NCI-H446 treated with DMSO at 0.1 percent for 48 hours (cell line): Measurements from ENCODE around the gene ZBTB47.

Experiments
- DNase-seq: peaks from one replicate; lab custom pipeline; 2025; lab: John Stamatoyannopoulos, UW

The ZBTB47 gene

DNA sequence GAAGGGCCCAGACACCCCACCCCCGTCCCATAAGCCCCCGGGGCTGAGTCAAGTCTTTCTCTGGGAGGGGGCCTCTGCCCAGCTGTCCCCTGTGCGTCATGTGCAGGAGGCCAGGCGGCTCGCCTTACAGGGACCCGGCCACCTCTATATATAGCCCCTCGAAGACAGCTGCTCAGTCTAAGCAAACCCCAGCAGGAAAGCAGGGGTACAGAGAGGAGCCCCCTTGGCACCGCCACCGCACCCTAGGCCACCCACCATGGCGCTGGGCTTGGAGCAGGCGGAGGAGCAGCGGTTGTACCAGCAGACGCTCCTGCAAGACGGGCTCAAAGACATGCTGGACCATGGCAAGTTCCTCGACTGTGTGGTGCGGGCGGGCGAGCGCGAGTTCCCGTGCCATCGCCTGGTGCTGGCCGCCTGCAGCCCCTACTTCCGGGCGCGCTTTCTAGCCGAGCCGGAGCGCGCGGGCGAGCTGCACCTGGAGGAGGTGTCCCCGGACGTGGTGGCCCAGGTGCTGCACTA, 31.9 kb downstream of the ZBTB47 start, which contains the start of gene KLHL40:
Gene KLHL40 (plus strand): TSS at position 175 of the 519 bp plus-strand sequence. CDS start 82 bp downstream, at position 257.
- DNase-seq, result no peak

- DNase-seq, result no peak
Observed at GRCh38 chr3:42685891-42686820, 32.7 kb downstream of the ZBTB47 start.

DNA sequence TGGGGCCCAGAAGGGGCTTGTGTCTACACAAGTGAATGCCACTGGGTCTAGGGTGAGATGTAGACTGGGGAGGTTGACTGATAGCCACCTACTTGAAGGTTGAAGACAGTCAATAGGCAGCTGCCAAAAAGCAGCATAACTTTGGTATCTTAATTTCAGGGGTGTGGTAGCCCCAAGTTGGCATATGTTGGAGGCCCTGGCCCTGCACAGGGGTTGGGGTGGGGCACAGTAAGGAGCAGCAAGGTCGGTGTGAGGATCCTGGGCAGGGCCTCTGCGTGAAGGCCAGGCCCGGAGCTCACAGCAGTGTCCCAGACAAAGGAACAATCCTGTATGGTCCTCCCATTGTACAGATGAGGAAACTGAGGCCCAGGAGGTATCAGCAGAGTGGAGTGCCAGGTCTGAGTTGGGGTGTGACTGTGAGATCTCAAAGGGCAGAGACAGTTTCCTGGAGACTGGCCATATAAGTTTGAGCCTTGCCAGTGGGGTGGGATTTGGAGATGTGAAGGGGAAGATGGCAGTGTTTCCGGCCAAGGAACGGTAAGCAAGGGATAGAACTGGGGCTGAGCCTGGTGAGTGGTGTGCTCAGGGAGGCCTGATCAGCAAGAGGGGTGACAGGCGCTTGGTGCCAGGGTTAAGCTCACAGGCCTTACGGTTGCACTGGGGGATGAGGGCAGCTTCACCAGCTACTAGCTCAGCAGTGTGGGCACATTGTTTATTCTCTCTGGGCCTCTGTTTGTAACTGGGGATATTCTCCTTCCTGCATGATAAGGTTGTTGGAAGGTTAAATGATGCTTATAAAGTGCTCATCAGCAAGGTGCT, 33.5 kb downstream of the ZBTB47 start:
- no peak for DNase-seq

GRCh38 chr3:42688016-42688415, 34.5 kb downstream of the ZBTB47 start:
- no peak for DNase-seq

DNA sequence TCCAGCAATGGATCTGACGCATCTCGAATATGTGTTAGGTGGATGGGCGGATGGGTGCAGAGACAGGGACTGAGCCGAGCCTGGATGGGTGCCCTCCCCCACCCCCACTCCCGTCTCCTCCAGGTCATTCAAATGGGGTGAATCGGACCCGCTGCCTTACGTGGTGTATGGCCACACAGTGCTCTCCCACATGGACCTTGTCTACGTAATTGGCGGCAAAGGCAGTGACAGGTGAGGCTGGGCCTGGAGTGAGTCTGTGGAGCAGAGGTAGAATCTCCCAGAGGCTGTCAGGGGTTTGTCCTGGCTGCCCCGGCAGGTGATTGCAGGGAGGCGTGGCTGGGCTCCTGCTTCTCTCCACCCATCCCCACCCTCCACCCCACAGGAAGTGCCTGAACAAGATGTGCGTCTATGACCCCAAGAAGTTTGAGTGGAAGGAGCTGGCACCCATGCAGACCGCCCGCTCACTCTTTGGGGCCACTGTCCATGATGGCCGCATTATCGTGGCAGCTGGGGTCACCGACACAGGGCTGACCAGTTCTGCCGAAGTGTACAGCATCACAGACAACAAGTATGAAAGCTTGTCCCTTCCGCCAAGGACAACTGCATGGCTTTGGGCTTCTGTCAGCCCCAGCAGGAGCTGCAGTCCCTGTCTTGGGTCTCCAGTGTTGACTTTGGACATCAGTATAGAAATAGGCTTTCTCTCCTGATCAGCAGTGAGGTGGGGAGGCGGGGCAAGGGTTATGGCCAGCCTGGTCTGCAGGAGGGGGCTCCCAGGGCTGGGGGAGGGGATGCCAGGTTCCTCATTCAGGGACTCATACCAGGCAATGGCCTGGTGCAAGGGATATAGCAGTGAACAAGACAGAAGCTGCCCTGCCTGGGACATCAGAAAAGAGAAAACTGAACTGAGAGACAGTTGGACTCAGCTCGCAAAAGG, 35.3 kb downstream of the ZBTB47 start:
- DNase-seq, result no peak

- no peak for DNase-seq
Observed at GRCh38 chr3:42689421-42690014, 36.0 kb downstream of the ZBTB47 start.

DNA sequence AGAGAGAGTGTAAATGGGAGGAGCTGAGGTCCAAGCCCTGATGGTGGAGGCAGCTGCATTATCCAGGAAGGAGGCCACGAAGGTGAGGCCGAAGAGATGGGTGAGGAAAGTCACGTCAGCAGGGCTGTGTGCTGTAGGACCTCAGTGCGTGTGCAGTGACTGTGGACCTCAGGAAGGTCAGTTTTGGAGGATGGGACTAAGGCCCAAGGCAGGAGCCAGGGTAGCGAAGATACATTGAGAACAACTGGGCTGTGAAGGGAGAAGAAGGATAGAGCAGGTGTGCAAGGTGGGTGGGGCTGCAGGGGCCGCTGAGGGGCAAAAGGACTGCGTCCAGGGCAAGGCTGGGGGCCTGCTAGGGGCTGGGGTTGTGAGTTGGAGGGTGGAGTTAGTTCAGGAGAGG, 36.7 kb downstream of the ZBTB47 start:
- no peak for DNase-seq

GRCh38 chr3:42690766-42691680, 37.5 kb downstream of the ZBTB47 start:
- DNase-seq, result no peak

DNA sequence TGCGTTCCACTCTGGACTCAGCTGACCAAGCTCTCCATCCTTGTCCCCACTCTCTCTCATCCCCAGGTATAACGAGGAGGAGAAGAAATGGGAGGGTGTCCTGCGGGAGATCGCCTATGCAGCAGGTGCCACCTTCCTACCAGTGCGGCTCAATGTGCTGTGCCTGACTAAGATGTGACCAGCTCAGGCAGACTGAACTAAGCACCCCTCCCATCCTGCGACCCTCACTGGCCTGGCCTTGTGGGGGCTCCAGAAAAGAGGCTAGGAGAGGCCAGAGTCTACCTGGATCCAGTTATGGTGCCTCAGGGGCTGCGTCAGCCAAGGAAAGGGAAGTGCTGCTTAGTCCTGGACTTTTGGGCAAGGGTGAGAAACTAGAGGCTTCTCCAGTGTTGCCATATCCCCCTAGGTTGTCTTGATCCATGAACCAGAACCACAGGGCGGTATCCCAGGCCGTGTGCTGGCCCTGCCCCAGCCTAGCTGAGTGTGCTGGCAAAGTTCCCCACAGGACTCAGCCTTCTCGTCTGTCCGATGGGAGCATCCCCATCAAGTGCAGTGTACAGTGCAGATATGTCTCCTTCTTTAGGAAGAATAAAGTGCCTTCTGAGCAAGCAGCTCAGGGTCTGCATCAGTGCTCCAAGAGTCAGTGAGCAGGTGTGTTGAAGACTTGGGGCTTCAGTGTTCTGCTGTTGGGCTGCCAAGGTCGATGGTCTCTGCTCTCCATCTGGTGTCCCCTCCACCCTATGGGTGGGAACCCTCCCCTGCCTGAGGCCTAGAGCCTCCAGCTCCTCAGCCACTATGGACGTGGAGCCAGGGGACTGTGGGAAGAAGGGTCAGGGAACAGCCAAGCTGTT, 38.5 kb downstream of the ZBTB47 start:
- no peak for DNase-seq

GRCh38 chr3:42692667-42693529, 39.4 kb downstream of the ZBTB47 start:
- DNase-seq, result no peak

- no peak for DNase-seq
Observed at GRCh38 chr3:42693530-42693930, 40.0 kb downstream of the ZBTB47 start.

GRCh38 chr3:42694366-42694765, 40.9 kb downstream of the ZBTB47 start:
- DNase-seq, result no peak

- no peak for DNase-seq
Observed at GRCh38 chr3:42696356-42697288, 43.1 kb downstream of the ZBTB47 start.

DNA sequence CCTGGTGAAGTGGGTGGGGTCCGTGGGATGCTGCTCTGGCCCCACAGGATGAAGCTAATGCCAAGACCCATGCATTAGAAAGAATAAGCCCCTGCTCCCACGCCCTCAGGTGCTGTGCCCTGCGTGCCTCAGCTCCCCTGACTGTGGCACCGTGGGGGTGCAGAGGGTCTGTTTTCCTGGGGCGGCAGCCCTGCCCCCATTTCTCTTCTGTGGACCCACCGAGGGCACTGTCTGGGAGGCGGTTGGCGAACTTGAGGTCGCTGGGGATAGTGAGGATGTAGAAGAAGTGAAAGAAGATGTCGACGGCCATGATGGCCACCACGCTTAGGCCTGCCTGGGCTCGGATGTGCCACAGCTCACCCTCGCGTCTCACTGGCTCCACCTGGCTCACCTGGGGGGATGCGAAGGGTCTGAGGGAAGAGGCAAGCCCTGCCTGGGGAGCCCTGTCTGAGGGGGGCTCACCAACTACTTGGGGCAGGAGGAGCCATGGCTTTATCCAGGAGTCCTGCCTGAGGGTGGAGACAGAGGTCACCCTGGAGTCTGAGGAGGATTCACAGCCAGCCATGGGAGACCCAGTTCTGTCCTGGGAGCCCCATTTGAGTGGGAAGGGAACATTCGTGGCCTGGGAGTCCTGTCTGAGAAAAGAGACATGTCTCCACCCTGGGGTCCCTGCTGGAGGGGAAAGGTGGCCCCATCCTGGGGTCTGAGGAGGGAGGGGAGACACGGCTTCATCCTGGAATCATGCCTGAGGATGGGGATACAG, 44.0 kb downstream of the ZBTB47 start:
- DNase-seq, result no peak

- no peak for DNase-seq
Observed at GRCh38 chr3:42698216-42698910, 44.9 kb downstream of the ZBTB47 start.

- DNase-seq, result no peak
Observed at GRCh38 chr3:42698911-42699230, 45.4 kb downstream of the ZBTB47 start.
